ENCODE results near the gene PODN.

DNA sequence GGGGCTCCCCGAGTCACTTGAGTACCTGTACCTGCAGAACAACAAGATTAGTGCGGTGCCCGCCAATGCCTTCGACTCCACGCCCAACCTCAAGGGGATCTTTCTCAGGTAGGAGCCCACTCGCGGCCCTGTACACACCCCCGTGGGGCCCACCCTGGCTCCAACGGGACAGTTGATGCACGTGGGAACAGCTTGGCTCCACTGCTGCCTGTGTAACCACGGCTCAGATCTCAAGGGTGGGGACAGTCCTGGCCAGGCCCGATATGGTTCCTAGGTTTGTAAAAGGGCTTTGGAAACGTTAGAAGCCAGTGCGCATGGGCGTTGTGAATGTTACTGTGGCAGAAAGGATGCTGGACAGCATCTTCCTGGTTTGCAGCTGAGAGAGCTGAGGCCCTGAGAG is 18.8 kb downstream of the PODN start:
- TF ChIP-seq GATA2 (IDR thresholded peaks at IDR 0.05; ENCODE audit: low read depth, low read length) (no peak), GATA3 (IDR thresholded peaks at IDR 0.05; ENCODE audit: low read depth, low read length) (no peak)

Measured in SH-SY5Y (cell line).